ENCODE measurements around the gene APCDD1.
"Not testable (repeated sequence)": the region's sequence is repeated elsewhere in the genome, so short reads cannot be mapped to it uniquely, and the experiment has no call there.

APCDD1 gene

DNA sequence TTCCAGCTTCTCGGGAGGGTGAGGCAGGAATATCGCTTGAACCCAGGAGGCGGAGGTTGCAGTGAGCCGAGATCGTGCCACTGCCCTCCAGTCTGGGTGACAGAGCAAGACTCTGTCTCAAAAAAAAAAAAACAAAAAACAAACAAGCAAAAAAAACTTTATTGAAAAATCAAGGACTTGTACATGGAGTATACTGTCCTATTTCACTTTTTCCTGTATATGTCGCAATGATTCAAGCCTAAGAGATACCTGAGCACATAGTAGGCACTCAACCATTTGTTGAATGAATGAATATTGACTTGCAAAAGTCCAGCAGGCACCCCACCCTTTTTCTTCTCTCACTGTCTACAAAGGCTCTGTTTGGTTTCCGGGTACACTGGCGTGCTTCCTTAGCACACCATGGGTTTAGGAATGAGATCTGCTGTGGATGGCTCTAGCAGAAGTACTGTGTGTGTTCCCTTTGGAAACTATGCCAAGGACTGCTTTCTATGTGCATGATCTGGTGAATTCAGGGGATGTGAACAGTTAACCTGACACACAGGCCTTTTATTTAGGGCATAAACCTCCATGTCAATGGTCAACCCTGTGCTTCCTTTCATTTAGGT is 6.1 kb downstream of the APCDD1 start:
- Histone ChIP-seq H3K36me3 (ENCODE audit: control insufficient read depth, insufficient read depth, low read length) (no peaks in the 10 kb centered on the region), H3K9me3 (ENCODE audit: control insufficient read depth, low read length) (no peaks in the 10 kb centered on the region), H3K4me3 (ENCODE audit: insufficient read depth, low read depth, low read length, poor library complexity, severe bottlenecking) (no peak overlapping the region), H3K27ac (ENCODE audit: insufficient read depth, low read length, poor library complexity, severe bottlenecking) (no peak overlapping the region), H3K27me3 (replicated peaks; ENCODE audit: control insufficient read depth, insufficient read depth, low read length, poor library complexity, severe bottlenecking) (peaks cover 3% of the 10 kb centered on the region), H3K4me1 (ENCODE audit: control insufficient read depth, insufficient read depth, low read length, poor library complexity, severe bottlenecking) (no peaks in the 10 kb centered on the region)
- no peak for DNase-seq

DNA sequence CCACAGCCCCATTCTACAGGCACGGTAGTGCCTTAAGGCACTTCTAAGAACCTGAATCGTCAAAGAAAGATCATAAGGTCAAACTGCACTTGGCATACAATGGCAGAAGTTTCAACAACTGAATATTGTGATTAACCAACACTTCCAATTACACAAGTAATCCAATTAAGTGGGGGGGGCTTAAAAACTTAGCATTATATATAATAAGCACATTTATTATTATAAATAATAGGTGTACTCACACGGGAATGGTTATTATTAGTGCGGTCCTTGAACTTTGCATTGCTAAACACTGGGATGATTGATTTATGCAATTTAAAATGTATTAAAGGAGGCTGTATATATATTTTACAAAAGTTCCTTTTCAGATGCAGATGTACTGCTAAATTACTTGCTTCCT is 7.6 kb downstream of the APCDD1 start:
- Histone ChIP-seq H3K9me3 (ENCODE audit: control insufficient read depth, low read length) (no peaks in the 10 kb centered on the region), H3K4me3 (ENCODE audit: insufficient read depth, low read depth, low read length, poor library complexity, severe bottlenecking) (no peak overlapping the region), H3K36me3 (ENCODE audit: control insufficient read depth, insufficient read depth, low read length) (no peaks in the 10 kb centered on the region), H3K27ac (ENCODE audit: insufficient read depth, low read length, poor library complexity, severe bottlenecking) (no peak overlapping the region), H3K4me1 (ENCODE audit: control insufficient read depth, insufficient read depth, low read length, poor library complexity, severe bottlenecking) (no peaks in the 10 kb centered on the region), H3K27me3 (replicated peaks; ENCODE audit: control insufficient read depth, insufficient read depth, low read length, poor library complexity, severe bottlenecking) (no peaks in the 10 kb centered on the region)
- no peak for DNase-seq

- Histone ChIP-seq H3K4me1 (ENCODE audit: control insufficient read depth, insufficient read depth, low read length, poor library complexity, severe bottlenecking) (no peaks in the 10 kb centered on the region), H3K27ac (ENCODE audit: insufficient read depth, low read length, poor library complexity, severe bottlenecking) (no peak overlapping the region), H3K36me3 (ENCODE audit: control insufficient read depth, insufficient read depth, low read length) (no peaks in the 10 kb centered on the region), H3K27me3 (replicated peaks; ENCODE audit: control insufficient read depth, insufficient read depth, low read length, poor library complexity, severe bottlenecking) (no peaks in the 10 kb centered on the region), H3K9me3 (ENCODE audit: control insufficient read depth, low read length) (no peaks in the 10 kb centered on the region), H3K4me3 (ENCODE audit: insufficient read depth, low read depth, low read length, poor library complexity, severe bottlenecking) (no peak overlapping the region)
- no peak for DNase-seq
Measured at GRCh38 chr18:10462597-10462996, 8.2 kb downstream of the APCDD1 start.

DNA sequence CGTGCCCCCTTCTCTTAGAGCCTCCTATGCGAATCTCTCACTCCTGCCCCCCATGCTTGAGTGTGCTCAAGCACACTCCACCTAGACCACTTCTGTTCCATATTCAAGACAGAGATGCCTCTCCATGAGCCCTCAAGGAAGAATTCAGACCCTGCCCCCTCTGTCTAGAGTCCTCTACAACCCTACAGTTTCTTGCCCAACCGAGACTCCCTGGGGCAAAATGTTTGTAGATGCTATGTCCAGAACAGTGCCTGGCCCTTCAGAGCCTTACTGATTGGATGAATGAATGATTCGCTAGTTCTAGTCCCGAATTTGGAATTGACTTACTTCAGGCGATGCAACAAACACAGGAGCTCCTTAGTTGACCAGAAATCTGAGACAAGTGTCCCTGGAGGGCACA is 8.7 kb downstream of the APCDD1 start:
- H3K27ac ChIP-seq (ENCODE audit: insufficient read depth, low read length, poor library complexity, severe bottlenecking): no peak overlapping the region
- DNase-seq: no peak
- H3K27me3 ChIP-seq (replicated peaks; ENCODE audit: control insufficient read depth, insufficient read depth, low read length, poor library complexity, severe bottlenecking): no peaks in the 10 kb centered on the region
- H3K9me3 ChIP-seq (ENCODE audit: control insufficient read depth, low read length): no peaks in the 10 kb centered on the region
- no peak overlapping the region for H3K4me3 ChIP-seq (ENCODE audit: insufficient read depth, low read depth, low read length, poor library complexity, severe bottlenecking)
- no peaks in the 10 kb centered on the region for H3K36me3 ChIP-seq (ENCODE audit: control insufficient read depth, insufficient read depth, low read length)
- no peaks in the 10 kb centered on the region for H3K4me1 ChIP-seq (ENCODE audit: control insufficient read depth, insufficient read depth, low read length, poor library complexity, severe bottlenecking)

DNA sequence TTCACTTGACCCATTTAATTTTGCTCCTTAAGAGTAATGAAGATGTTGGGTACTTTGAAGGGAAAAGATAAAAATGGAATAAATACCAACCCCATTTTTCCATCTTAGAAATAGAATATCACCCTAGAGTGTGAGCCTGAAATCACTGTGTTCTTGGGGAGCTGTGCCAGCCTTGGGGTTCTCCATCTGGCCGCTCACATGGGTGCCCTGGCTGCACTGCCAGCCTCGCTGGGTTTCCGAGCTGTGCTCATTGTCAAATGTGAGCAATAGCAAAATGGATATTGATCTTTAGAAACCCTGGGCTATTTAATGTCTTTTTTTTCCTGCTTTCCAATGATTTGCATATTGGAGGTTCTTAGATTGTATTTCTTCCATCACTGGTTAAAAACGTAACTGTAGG is 9.3 kb downstream of the APCDD1 start:
- no peaks in the 10 kb centered on the region for H3K4me1 ChIP-seq (ENCODE audit: control insufficient read depth, insufficient read depth, low read length, poor library complexity, severe bottlenecking)
- no peaks in the 10 kb centered on the region for H3K36me3 ChIP-seq (ENCODE audit: control insufficient read depth, insufficient read depth, low read length)
- no peak for DNase-seq
- H3K9me3 ChIP-seq (ENCODE audit: control insufficient read depth, low read length): no peaks in the 10 kb centered on the region
- no peak overlapping the region for H3K27ac ChIP-seq (ENCODE audit: insufficient read depth, low read length, poor library complexity, severe bottlenecking)
- H3K27me3 ChIP-seq (replicated peaks; ENCODE audit: control insufficient read depth, insufficient read depth, low read length, poor library complexity, severe bottlenecking): no peaks in the 10 kb centered on the region
- no peak overlapping the region for H3K4me3 ChIP-seq (ENCODE audit: insufficient read depth, low read depth, low read length, poor library complexity, severe bottlenecking)

DNA sequence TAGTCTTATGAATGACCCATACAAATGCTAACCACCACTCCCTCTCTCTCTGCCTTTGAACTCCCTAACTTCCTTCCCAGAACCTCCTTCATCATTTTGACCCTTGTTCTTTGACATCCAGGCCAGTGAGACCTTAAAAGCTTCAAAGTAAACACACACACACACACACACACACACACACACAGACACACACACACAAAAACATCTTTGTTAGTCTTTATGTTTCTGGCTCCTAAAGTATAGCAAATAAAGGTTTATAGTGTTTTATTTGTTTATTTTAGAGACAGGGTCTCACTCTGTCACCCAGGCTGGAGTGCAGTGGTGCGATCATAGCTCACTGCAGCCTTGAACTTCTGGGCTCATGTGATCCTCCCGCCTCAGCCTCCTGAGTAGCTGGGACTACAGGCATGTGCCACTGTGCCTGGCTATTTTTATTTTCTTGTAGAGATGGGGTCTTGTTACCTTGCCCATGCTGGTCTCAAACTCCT is 9.8 kb downstream of the APCDD1 start:
- H3K4me1 ChIP-seq (ENCODE audit: control insufficient read depth, insufficient read depth, low read length, poor library complexity, severe bottlenecking): not testable (repeated sequence)

GRCh38 chr18:10465174-10465939 is 10.9 kb downstream of the APCDD1 start:
- DNase-seq: no peak
- Histone ChIP-seq H3K27ac (ENCODE audit: insufficient read depth, low read length, poor library complexity, severe bottlenecking) (no peak overlapping the region), H3K27me3 (replicated peaks; ENCODE audit: control insufficient read depth, insufficient read depth, low read length, poor library complexity, severe bottlenecking) (no peaks in the 10 kb centered on the region), H3K36me3 (ENCODE audit: control insufficient read depth, insufficient read depth, low read length) (no peaks in the 10 kb centered on the region), H3K4me1 (ENCODE audit: control insufficient read depth, insufficient read depth, low read length, poor library complexity, severe bottlenecking) (no peaks in the 10 kb centered on the region), H3K4me3 (ENCODE audit: insufficient read depth, low read depth, low read length, poor library complexity, severe bottlenecking) (no peak overlapping the region), H3K9me3 (ENCODE audit: control insufficient read depth, low read length) (no peaks in the 10 kb centered on the region)

More for the DNA sequence above, 9.8 kb downstream of the APCDD1 start:
- not testable (repeated sequence) for H3K4me3 ChIP-seq (ENCODE audit: insufficient read depth, low read depth, low read length, poor library complexity, severe bottlenecking); H3K27ac ChIP-seq (ENCODE audit: insufficient read depth, low read length, poor library complexity, severe bottlenecking); H3K27me3 ChIP-seq (replicated peaks; ENCODE audit: control insufficient read depth, insufficient read depth, low read length, poor library complexity, severe bottlenecking); DNase-seq; H3K9me3 ChIP-seq (ENCODE audit: control insufficient read depth, low read length); H3K36me3 ChIP-seq (ENCODE audit: control insufficient read depth, insufficient read depth, low read length)

DNA sequence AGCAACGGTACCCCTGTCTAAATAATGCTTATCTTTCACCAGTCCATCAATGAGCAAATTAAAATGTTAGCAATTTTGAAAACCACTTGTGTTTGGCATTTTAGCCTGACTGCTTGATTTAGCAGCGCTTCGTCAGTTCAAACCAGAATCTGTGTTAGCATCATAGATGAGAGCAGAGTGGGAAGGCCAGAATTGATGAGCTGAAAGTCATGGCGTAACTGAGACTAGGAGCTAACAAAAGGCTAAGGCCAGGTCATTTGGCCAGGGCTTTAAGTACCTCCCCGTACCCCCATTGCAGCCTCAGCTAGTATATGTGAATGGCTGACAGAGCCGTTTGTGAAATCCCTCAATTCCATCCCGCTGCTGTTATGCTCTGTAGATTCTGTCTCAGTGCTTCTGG is 16.0 kb downstream of the APCDD1 start:
- no peaks in the 10 kb centered on the region for H3K4me1 ChIP-seq (ENCODE audit: control insufficient read depth, insufficient read depth, low read length, poor library complexity, severe bottlenecking)
- no peak overlapping the region for H3K4me3 ChIP-seq (ENCODE audit: insufficient read depth, low read depth, low read length, poor library complexity, severe bottlenecking)
- no peak overlapping the region for H3K27ac ChIP-seq (ENCODE audit: insufficient read depth, low read length, poor library complexity, severe bottlenecking)
- no peak for DNase-seq
- no peaks in the 10 kb centered on the region for H3K9me3 ChIP-seq (ENCODE audit: control insufficient read depth, low read length)
- H3K27me3 ChIP-seq (replicated peaks; ENCODE audit: control insufficient read depth, insufficient read depth, low read length, poor library complexity, severe bottlenecking): no peaks in the 10 kb centered on the region
- H3K36me3 ChIP-seq (ENCODE audit: control insufficient read depth, insufficient read depth, low read length): no peaks in the 10 kb centered on the region

- Histone ChIP-seq H3K27me3 (replicated peaks; ENCODE audit: control insufficient read depth, insufficient read depth, low read length, poor library complexity, severe bottlenecking) (no peaks in the 10 kb centered on the region), H3K9me3 (ENCODE audit: control insufficient read depth, low read length) (no peaks in the 10 kb centered on the region), H3K36me3 (ENCODE audit: control insufficient read depth, insufficient read depth, low read length) (no peaks in the 10 kb centered on the region), H3K27ac (ENCODE audit: insufficient read depth, low read length, poor library complexity, severe bottlenecking) (no peak overlapping the region), H3K4me3 (ENCODE audit: insufficient read depth, low read depth, low read length, poor library complexity, severe bottlenecking) (no peak overlapping the region), H3K4me1 (ENCODE audit: control insufficient read depth, insufficient read depth, low read length, poor library complexity, severe bottlenecking) (no peaks in the 10 kb centered on the region)
- no peak for DNase-seq
Measured at GRCh38 chr18:10471574-10471973, 17.1 kb downstream of the APCDD1 start.

DNA sequence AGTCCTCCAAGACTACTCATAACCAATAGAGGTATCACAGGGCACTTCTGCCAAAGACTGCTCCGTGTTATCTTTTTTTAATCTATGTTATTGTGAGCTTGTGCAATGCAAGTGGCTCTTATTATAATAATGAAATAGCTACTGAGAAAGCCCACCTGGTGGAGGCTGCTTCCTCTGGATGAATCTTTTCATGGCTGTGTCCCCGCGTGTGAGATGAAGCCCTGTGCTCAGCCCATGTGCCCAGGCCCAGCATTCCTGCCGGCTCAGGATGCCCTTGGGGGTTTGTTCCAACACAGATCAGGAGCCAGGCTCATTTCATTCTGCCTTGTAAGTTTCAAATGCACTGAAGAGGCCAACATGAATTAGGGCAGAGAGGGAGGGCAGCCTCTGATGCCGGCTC is 18.7 kb downstream of the APCDD1 start:
- H3K27ac ChIP-seq (ENCODE audit: insufficient read depth, low read length, poor library complexity, severe bottlenecking): no peak overlapping the region
- DNase-seq: no peak
- no peaks in the 10 kb centered on the region for H3K9me3 ChIP-seq (ENCODE audit: control insufficient read depth, low read length)
- no peak overlapping the region for H3K4me3 ChIP-seq (ENCODE audit: insufficient read depth, low read depth, low read length, poor library complexity, severe bottlenecking)
- no peaks in the 10 kb centered on the region for H3K27me3 ChIP-seq (replicated peaks; ENCODE audit: control insufficient read depth, insufficient read depth, low read length, poor library complexity, severe bottlenecking)
- H3K4me1 ChIP-seq (ENCODE audit: control insufficient read depth, insufficient read depth, low read length, poor library complexity, severe bottlenecking): no peaks in the 10 kb centered on the region
- H3K36me3 ChIP-seq (ENCODE audit: control insufficient read depth, insufficient read depth, low read length): no peaks in the 10 kb centered on the region

All from effector memory CD4-positive, alpha-beta T cell (primary cell).